C4-2B (cell line): ENCODE data around the gene C3orf49.

Experiments used
- H3K27ac ChIP-seq: fragments of 450-650 bp; 2 replicates; pipeline ENCODE4 v1.5.1; 2017
- ZFX ChIP-seq: fragments of 450-650 bp; IDR thresholded peaks from 2 replicates; pipeline ENCODE4 v1.6.1; 2017
- TF ChIP-seq, protein P1 (sequence below): fragments of 450-650 bp; conservative IDR thresholded peaks from 2 replicates; pipeline ENCODE4 v1.5.1; 2017; ENCODE audit warnings: mild to moderate bottlenecking

C3orf49 gene

DNA sequence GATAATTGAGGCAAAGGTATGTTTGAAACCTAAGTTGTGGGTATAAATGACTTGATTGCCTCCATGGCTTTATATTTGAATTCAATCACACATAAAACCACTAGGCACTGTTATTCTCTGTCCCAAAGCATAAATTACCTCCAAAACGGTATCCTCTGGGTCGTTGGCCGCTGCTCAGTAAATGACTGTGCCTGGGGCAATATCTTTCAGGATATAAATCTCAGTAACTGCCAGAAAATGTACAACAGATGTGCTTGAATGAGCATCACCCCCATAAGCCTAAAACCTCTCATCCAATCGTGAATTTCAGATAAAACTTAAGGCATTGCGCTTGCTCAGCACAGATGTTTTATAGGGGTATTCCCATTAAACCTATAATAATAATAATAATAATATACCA, 19.0 kb upstream of the C3orf49 start:
- TF ChIP-seq ZFX, result no peak
- TF ChIP-seq, protein P1, sequence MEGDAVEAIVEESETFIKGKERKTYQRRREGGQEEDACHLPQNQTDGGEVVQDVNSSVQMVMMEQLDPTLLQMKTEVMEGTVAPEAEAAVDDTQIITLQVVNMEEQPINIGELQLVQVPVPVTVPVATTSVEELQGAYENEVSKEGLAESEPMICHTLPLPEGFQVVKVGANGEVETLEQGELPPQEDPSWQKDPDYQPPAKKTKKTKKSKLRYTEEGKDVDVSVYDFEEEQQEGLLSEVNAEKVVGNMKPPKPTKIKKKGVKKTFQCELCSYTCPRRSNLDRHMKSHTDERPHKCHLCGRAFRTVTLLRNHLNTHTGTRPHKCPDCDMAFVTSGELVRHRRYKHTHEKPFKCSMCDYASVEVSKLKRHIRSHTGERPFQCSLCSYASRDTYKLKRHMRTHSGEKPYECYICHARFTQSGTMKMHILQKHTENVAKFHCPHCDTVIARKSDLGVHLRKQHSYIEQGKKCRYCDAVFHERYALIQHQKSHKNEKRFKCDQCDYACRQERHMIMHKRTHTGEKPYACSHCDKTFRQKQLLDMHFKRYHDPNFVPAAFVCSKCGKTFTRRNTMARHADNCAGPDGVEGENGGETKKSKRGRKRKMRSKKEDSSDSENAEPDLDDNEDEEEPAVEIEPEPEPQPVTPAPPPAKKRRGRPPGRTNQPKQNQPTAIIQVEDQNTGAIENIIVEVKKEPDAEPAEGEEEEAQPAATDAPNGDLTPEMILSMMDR, result no peak
- H3K27ac ChIP-seq, result no peak overlapping the region

GRCh38 chr3:63803911-63804310, 15.2 kb upstream of the C3orf49 start:
- H3K27ac ChIP-seq, result no peak overlapping the region
- TF ChIP-seq ZFX, result no peak
- TF ChIP-seq, protein P1, result no peak

DNA sequence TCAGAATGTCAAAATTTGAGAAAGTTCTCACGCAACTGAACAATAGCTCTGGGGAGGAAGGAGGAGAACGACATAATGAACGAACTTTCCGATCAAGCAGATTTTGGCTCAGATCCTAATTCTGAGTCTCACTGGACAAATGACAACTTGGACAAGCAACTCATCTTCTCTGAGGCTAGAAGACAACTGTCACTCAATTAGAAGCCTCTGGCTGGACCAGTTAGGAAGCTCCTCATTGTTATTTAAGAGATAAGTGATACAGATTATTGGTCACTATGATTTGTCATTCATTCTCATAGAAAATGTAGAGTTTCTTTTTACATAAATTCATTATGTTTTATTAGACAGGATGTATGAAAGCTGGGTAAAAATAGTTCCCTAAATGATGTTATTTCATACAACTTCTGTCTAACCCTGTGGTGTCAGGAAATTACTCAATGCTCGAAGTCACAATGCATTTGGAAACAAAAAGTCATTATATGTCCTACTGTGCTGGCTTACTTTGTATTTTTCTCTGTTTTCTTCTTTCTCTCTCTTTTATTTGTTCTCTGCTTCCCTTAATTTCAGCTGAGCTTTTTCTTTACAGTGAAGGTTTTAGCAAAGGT, 11.0 kb upstream of the C3orf49 start:
- H3K27ac ChIP-seq, result no peak overlapping the region
- TF ChIP-seq, protein P1, result no peak
- TF ChIP-seq ZFX, result no peak

DNA sequence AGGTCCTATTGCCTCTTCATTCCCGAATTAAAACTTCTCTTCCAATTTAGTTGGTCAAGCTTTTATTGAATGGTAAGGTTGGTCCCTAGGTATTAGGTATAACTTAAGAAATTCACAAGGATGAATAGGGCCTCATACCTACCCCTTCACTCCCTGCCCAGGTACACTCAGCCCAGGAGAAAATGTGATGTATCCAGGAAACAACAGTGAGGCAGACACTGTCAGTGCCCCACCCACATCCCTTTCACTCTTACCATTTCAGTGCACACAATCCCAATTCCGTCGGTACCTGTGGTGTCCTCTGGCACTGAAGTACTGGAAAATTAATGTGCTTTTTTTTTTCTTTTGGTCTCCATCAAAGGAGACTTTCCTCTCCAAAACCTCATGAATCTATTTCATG, 10.5 kb upstream of the C3orf49 start:
- TF ChIP-seq, protein P1, result no peak
- H3K27ac ChIP-seq, result no peak overlapping the region

- TF ChIP-seq, protein P1, result no peak
- no peak for TF ChIP-seq ZFX
- H3K27ac ChIP-seq, result no peak overlapping the region
Observed at GRCh38 chr3:63809607-63810006, 9.5 kb upstream of the C3orf49 start.

DNA sequence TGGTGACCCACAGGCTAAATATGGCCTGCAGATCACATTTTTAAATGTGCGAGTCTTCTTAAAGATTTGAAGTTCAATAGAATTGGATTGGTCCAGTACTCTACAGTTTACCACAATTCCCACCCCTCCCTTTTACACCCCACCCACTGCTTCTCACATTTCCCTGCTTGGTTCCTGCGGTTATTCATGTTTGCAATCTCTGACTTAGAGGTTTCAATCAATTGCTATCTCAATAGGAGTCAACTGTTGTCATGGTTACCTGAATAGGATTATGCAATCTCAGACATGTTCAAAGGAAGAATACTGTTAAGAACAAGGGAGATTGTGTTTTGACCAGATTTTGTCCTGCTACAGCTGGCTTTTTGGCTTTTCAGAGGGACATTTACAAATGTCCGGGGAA, 4.9 kb upstream of the C3orf49 start:
- H3K27ac ChIP-seq, result no peak overlapping the region
- no peak for TF ChIP-seq ZFX
- TF ChIP-seq, protein P1, result no peak

DNA sequence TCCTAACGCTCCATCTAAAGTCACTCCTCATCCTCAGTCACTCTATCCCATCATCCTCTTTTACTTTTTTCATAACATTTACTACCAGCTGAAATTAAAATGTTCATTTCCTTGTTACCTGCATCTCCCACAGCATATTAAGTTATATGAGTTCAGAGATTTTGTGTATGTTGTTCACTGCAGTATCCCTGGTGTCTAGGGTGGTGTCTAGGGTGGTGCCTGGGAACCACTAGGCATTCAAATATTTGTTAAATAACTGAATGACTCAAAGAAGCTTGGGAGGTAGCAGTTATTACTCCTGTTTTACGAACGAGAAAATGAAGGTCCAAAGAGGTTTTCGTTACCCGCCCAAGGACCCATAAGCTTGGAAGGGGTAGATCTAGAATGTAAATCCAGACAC, 1.9 kb upstream of the C3orf49 start:
- TF ChIP-seq ZFX, result no peak
- TF ChIP-seq, protein P1, result no peak
- no peak overlapping the region for H3K27ac ChIP-seq
